Loucy (cell line): ENCODE results near the gene RHBDF2.
"Not testable (repeated sequence)": the region's sequence is repeated elsewhere in the genome, so short reads cannot be mapped to it uniquely, and the experiment has no call there.

Experiments used
- H2AFZ ChIP-seq: fragments of 200-600 bp; sonication (generic); 2 replicates; pipeline ENCODE4 v1.6.0; 2016; ENCODE audit warnings: antibody characterized with exemption, mild to moderate bottlenecking, low read length, moderate library complexity
- H3F3A ChIP-seq: fragments of 200-600 bp; 2 replicates; pipeline ENCODE4 v1.6.0; 2016; ENCODE audit warnings: antibody characterized with exemption, low read depth, mild to moderate bottlenecking
- H3K27me3 ChIP-seq: fragments of 200-600 bp; sonication (generic); 2 replicates; pipeline ENCODE4 v1.6.1; 2014; ENCODE audit warnings: low read length, mild to moderate bottlenecking; ENCODE audit not compliant: insufficient read depth, poor library complexity, severe bottlenecking
- H3K36me3 ChIP-seq: fragments of 200-600 bp; sonication (generic); 2 replicates; pipeline ENCODE4 v1.6.1; 2016; ENCODE audit warnings: low read length; ENCODE audit not compliant: insufficient read depth
- H3K4me1 ChIP-seq: fragments of 200-600 bp; sonication (generic); 2 replicates; pipeline ENCODE4 v1.5.1; 2014; ENCODE audit warnings: low read length, mild to moderate bottlenecking; ENCODE audit not compliant: insufficient read depth, poor library complexity, severe bottlenecking
- H3K4me2 ChIP-seq: fragments of 200-600 bp; sonication (generic); 2 replicates; pipeline ENCODE4 v1.6.0; 2014; ENCODE audit warnings: antibody characterized with exemption, low read length, low read depth, mild to moderate bottlenecking; ENCODE audit not compliant: poor library complexity, severe bottlenecking
- H3K4me3 ChIP-seq: fragments of 200-600 bp; sonication (generic); 2 replicates; pipeline ENCODE4 v1.5.1; 2014; ENCODE audit warnings: low read length, mild to moderate bottlenecking, mixed read lengths; ENCODE audit not compliant: poor library complexity, severe bottlenecking
- H3K79me2 ChIP-seq: fragments of 200-600 bp; sonication (generic); 2 replicates; pipeline ENCODE4 v1.6.1; 2014; ENCODE audit warnings: low read length; ENCODE audit not compliant: insufficient read depth
- H3K9ac ChIP-seq: fragments of 200-600 bp; sonication (generic); 2 replicates; pipeline ENCODE4 v1.6.0; 2014; ENCODE audit warnings: mild to moderate bottlenecking, low read depth, low read length, moderate library complexity; ENCODE audit not compliant: poor library complexity, severe bottlenecking
- H3K9me2 ChIP-seq: fragments of 200-600 bp; sonication (generic); replicated peaks from 2 replicates; pipeline ENCODE4 v1.6.1; 2016; ENCODE audit warnings: low read depth, low read length, mixed read lengths
- H3K9me3 ChIP-seq: fragments of 200-600 bp; sonication (generic); 2 replicates; pipeline ENCODE4 v1.6.1; 2014; ENCODE audit warnings: mild to moderate bottlenecking, antibody characterized with exemption, low read length, low read depth; ENCODE audit not compliant: insufficient read depth
- H4K20me1 ChIP-seq: fragments of 200-600 bp; sonication (generic); 2 replicates; pipeline ENCODE4 v1.6.0; 2014; ENCODE audit warnings: antibody characterized with exemption, low read length, mild to moderate bottlenecking; ENCODE audit not compliant: insufficient read depth, poor library complexity, severe bottlenecking
- EZH2phosphoT487 ChIP-seq: fragments of 200-600 bp; IDR thresholded peaks from 2 replicates; pipeline ENCODE4 v1.6.1; 2018; ENCODE audit warnings: antibody characterized with exemption, mild to moderate bottlenecking, moderate library complexity, borderline replicate concordance
- TF ChIP-seq, protein P1 (sequence below): fragments of 200-600 bp; sonication (generic); conservative IDR thresholded peaks from 2 replicates; pipeline ENCODE4 v1.5.1; 2014; ENCODE audit warnings: mild to moderate bottlenecking, antibody characterized with exemption, low read length

RHBDF2 gene

GRCh38 chr17:76510831-76511244 is 9.6 kb upstream of the RHBDF2 start:
- H3K79me2 ChIP-seq: no peaks in the 10 kb centered on the region
- H3K27me3 ChIP-seq: no peaks in the 10 kb centered on the region
- no peaks in the 10 kb centered on the region for H3K9me3 ChIP-seq
- H3F3A ChIP-seq: 0 out of 2 replicates have a peak, but pooled peaks cover 6% of the 10 kb centered on the region
- H2AFZ ChIP-seq: no peak overlapping the region
- H3K4me3 ChIP-seq: no peak overlapping the region
- H4K20me1 ChIP-seq: no peaks in the 10 kb centered on the region
- no peak overlapping the region for H3K9ac ChIP-seq
- TF ChIP-seq EZH2phosphoT487: no peak
- TF ChIP-seq, protein P1, sequence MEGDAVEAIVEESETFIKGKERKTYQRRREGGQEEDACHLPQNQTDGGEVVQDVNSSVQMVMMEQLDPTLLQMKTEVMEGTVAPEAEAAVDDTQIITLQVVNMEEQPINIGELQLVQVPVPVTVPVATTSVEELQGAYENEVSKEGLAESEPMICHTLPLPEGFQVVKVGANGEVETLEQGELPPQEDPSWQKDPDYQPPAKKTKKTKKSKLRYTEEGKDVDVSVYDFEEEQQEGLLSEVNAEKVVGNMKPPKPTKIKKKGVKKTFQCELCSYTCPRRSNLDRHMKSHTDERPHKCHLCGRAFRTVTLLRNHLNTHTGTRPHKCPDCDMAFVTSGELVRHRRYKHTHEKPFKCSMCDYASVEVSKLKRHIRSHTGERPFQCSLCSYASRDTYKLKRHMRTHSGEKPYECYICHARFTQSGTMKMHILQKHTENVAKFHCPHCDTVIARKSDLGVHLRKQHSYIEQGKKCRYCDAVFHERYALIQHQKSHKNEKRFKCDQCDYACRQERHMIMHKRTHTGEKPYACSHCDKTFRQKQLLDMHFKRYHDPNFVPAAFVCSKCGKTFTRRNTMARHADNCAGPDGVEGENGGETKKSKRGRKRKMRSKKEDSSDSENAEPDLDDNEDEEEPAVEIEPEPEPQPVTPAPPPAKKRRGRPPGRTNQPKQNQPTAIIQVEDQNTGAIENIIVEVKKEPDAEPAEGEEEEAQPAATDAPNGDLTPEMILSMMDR: no peak
- H3K9me2 ChIP-seq: no peaks in the 10 kb centered on the region
- H3K4me2 ChIP-seq: no peak overlapping the region
- no peaks in the 10 kb centered on the region for H3K36me3 ChIP-seq
- peaks cover 18% of the 10 kb centered on the region for H3K4me1 ChIP-seq

DNA sequence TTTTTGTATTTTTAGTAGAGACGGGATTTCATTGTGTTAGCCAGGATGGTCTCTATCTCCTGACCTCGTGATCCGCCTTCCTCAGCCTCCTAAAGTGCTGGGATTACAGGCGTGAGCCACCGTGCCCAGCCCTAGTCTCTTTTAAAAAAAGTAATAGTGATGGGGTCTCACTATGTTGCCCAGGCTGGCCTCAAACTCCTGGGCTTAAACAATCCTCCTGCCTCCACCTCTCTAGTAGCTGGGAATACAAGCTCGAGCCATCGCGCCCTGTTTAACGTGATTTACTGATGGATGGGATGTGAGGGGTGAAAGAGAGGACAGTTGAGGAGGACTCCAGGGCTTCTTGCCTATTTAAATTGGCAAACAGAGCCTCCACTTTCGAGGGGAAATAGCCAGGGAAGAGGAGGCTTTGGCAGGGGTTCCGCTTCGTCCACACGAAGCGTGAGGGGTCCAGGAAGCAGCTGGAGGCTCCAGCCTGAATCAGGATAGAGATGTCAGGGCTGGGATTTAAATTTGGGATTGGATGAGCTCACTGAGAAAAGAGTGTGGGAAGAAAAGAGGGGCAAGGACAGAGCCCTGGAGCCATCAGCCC is 7.3 kb upstream of the RHBDF2 start:
- not testable (repeated sequence) for H3K27me3 ChIP-seq, H3K9me2 ChIP-seq, H3K4me2 ChIP-seq, H3K9me3 ChIP-seq, H3K36me3 ChIP-seq, H3F3A ChIP-seq, H3K4me3 ChIP-seq, H2AFZ ChIP-seq, H4K20me1 ChIP-seq, H3K4me1 ChIP-seq, H3K79me2 ChIP-seq, H3K9ac ChIP-seq

DNA sequence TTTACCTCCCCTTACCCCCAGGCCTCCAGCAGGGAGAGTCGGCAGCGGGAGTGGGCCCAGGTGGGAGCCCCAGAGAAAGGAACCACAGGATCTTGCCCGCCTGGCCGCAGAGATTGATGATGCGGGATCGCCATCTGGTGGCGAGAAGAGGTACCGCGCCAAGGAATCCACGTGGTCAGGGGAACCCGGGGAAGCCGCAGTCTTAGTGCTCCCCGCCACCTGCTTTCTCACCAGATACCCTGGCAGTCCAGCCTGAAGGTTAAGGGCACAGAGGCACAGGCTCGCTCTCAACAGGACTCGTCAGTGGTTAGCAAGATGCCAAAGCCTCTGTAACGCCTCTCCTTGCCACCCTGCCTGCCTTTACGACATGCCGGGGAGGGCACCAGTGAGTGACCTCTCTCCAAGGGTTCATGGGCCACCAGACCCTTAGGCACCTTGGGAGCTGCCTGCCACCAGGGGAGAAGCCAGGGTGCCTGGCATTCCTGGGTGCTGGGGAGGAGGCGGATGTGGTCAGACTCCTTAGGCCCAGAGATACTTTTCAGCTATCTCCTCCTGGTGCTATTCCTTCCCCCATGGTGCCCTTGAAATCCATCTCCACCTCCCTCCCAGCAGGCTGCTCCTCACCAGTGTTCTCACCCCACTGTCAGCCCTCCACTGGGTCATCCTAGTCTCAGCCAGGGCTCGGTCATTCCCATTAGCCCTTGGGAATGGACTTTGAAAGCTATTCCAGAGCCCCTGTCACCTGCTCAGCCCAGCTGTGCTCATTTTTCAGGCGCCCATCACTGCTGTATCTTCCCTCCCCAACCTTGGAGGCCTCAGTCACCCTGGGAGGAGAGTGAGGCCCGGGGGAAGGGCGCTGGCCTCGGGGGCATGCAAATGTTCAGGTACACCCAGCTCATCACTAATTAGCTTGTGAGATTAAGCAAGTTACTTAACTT is 5.5 kb upstream of the RHBDF2 start:
- Histone ChIP-seq H3K4me2 (no peak overlapping the region), H3K9ac (no peak overlapping the region), H3K4me3 (no peak overlapping the region), H2AFZ (peak overlapping the region; percentile 86), H3K4me1 (peaks cover 16% of the 10 kb centered on the region), H3K79me2 (no peaks in the 10 kb centered on the region), H3K36me3 (no peaks in the 10 kb centered on the region), H3K27me3 (no peaks in the 10 kb centered on the region), H3K9me3 (no peaks in the 10 kb centered on the region), H3F3A (no peaks in the 10 kb centered on the region), H3K9me2 (no peaks in the 10 kb centered on the region), H4K20me1 (no peaks in the 10 kb centered on the region)
- no peak for TF ChIP-seq EZH2phosphoT487
- TF ChIP-seq, protein P1: peak; percentile 87
